Thyroid gland (tissue), 4 donors: ENCODE data around the gene RPAP2.
A peak's percentile ranks its signal among the peaks of the same experiment; 100 is the strongest.

ENCODE experiments used
- POLR2A ChIP-seq, 2 donors: fragments of 450-650 bp; IDR thresholded peaks; one replicate each; pipeline ENCODE4 v1.6.1; 2017; ENCODE audit warnings: antibody characterized with exemption in 2 of 2, mild to moderate bottlenecking in 2 of 2, moderate library complexity in 1 of 2
- TF ChIP-seq, protein P1 (sequence below), 6 experiments: fragments of 200-600 bp in 3 of 6; fragments of 450-650 bp in 3 of 6; sonication (generic) in 3 of 6; IDR thresholded peaks; one replicate each; pipeline ENCODE4 v1.5.1; 2016 to 2019; ENCODE audit warnings: antibody characterized with exemption in 6 of 6, mild to moderate bottlenecking in 2 of 6, inconsistent platforms in 1 of 6, moderate library complexity in 1 of 6

DNA sequence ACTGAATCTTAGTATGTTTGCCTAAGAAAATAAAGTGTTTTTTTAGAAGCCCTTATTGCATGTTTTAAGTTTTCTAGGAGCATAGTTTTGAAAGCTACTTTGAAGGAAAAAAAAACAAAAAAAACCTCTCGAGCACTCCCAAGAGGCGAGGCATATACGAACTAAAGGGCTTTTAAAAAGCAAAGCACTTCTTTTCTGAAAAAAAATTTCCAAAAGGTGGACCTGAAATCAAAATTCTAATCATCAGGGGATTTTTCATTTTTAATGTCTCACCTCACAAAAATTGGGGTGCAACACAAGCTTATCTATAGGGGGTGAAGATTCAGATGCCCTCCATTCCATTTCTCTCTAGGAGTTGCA lies 666 bp upstream of the RPAP2 start:
- TF ChIP-seq, protein P1, sequence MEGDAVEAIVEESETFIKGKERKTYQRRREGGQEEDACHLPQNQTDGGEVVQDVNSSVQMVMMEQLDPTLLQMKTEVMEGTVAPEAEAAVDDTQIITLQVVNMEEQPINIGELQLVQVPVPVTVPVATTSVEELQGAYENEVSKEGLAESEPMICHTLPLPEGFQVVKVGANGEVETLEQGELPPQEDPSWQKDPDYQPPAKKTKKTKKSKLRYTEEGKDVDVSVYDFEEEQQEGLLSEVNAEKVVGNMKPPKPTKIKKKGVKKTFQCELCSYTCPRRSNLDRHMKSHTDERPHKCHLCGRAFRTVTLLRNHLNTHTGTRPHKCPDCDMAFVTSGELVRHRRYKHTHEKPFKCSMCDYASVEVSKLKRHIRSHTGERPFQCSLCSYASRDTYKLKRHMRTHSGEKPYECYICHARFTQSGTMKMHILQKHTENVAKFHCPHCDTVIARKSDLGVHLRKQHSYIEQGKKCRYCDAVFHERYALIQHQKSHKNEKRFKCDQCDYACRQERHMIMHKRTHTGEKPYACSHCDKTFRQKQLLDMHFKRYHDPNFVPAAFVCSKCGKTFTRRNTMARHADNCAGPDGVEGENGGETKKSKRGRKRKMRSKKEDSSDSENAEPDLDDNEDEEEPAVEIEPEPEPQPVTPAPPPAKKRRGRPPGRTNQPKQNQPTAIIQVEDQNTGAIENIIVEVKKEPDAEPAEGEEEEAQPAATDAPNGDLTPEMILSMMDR (IDR thresholded peaks at IDR 0.05), result peak in 2 of 6 experiments; percentile 33 to 41
- TF ChIP-seq POLR2A (IDR thresholded peaks at IDR 0.05), result no peak
